Measurements from ENCODE around the gene SMLR1. TPM values are rescaled to one million over a fixed set of nuclear protein-coding genes. Genes with fewer than 3 reads are reported as not detected.
A peak's percentile ranks its signal among the peaks of the same experiment; 100 is the strongest.

The SMLR1 gene
- total and polyA plus RNA-seq, 7 donors: not detected

DNA sequence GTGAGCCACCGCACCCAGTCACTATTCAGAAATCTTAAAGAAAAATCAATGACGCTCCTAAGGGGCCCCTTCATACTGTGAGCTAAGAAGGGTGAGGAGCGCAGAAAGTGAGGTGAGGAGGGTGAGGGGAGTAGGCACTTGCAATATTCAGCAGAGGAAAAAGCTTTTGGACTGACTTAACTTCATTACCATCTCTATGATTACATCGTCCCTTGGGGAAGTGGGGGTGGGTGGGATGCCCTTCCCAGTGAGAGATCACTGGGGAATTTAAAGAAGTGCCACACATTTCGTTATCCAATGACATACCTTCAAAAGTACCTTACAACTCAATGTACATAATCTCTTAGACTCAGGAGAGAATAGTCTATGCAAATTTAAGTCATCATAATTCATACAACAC lies 46.5 kb downstream of the SMLR1 start:
- intact Hi-C loops (cut with DNase I): loop anchor here in 1 of 2 donors (5.0 kb wide), 1 partner anchor 551 kb away; no protein-coding TSS in a partner anchor
- Histone ChIP-seq H3K4me3 (no peak overlapping the region), H3K36me3 (ENCODE audit: insufficient read depth in 1 of 2, low read depth in 1 of 2) (peaks cover 0 to 11% of the 10 kb centered on the region in 2 donors), H3K4me1 (no peaks in the 10 kb centered on the region), H3K9me3 (no peaks in the 10 kb centered on the region), H3K27ac (no peak overlapping the region), H3K27me3 (ENCODE audit: insufficient read depth in 3 of 3, low read length in 2 of 3) (no peaks in the 10 kb centered on the region)
- DNase-seq (no peak), ATAC-seq (no peak)
- TF ChIP-seq, protein P1, sequence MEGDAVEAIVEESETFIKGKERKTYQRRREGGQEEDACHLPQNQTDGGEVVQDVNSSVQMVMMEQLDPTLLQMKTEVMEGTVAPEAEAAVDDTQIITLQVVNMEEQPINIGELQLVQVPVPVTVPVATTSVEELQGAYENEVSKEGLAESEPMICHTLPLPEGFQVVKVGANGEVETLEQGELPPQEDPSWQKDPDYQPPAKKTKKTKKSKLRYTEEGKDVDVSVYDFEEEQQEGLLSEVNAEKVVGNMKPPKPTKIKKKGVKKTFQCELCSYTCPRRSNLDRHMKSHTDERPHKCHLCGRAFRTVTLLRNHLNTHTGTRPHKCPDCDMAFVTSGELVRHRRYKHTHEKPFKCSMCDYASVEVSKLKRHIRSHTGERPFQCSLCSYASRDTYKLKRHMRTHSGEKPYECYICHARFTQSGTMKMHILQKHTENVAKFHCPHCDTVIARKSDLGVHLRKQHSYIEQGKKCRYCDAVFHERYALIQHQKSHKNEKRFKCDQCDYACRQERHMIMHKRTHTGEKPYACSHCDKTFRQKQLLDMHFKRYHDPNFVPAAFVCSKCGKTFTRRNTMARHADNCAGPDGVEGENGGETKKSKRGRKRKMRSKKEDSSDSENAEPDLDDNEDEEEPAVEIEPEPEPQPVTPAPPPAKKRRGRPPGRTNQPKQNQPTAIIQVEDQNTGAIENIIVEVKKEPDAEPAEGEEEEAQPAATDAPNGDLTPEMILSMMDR (IDR thresholded peaks at IDR 0.05): no peak
- 92 to 95% (median 93%) methylated on average over 5 of the region's 5 CpGs for WGBS, 3 donors

DNA sequence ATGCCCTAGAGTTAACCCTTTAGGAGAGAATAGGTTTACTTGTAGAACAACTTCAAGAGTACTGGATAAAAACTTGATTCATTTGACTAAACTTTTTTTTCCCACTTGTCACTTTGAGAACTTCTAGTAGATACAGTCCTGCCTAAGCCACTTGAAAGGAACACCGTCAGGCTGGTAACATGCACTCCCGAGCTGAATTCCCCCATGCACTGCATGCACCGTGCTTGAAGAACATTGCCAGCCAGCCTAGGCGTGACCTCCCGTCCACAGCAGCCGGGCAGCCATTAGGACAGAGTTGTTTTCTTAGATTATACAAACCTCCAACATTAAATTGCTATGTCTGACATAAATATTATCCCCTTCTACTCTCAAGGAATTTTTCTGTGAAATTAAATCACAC lies 52.6 kb downstream of the SMLR1 start:
- intact Hi-C loops (cut with DNase I): loop anchor here in 1 of 2 donors (10.0 kb wide), 2 partner anchors 655 to 745 kb away; partner anchors contain the start of gene MED23
- ATAC-seq (no peak), DNase-seq (no peak)
- Histone ChIP-seq H3K9me3 (no peaks in the 10 kb centered on the region), H3K36me3 (ENCODE audit: insufficient read depth in 1 of 2, low read depth in 1 of 2) (peaks cover 0 to 8% of the 10 kb centered on the region in 2 donors), H3K27me3 (ENCODE audit: insufficient read depth in 3 of 3, low read length in 2 of 3) (no peaks in the 10 kb centered on the region), H3K27ac (no peak overlapping the region), H3K4me3 (no peak overlapping the region), H3K4me1 (no peaks in the 10 kb centered on the region)
- TF ChIP-seq, protein P1 (IDR thresholded peaks at IDR 0.05): no peak
- WGBS, 3 donors: 70 to 82% (median 76%) methylated on average over 6 of the region's 6 CpGs

DNA sequence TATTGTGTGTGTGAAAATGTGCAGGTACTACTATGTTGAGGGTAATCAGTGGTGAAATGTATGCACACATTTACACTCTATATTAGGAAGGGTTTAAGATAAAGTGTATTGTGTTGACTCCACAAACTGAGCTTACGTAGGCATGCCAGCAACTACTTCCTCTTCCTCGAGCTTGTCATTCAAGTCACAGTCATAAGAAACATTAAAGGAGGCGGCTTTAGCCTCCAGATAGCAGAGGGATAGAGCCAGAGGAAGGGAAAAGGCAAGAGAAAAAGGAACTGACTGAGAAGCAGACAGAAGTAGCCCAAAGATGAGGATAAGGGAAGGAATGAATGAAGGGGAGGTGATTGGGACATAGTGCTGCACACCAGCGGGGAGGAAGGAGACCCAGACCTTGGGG lies 55.2 kb downstream of the SMLR1 start:
- H3K36me3 ChIP-seq (ENCODE audit: insufficient read depth in 1 of 2, low read depth in 1 of 2): peaks cover 0 to 8% of the 10 kb centered on the region in 2 donors
- H3K4me1 ChIP-seq: no peaks in the 10 kb centered on the region
- TF ChIP-seq, protein P1 (IDR thresholded peaks at IDR 0.05): no peak
- H3K4me3 ChIP-seq: no peak overlapping the region
- WGBS, 3 donors: 78 to 83% (median 80%) methylated on average over 4 of the region's 4 CpGs
- no peak for ATAC-seq
- no peaks in the 10 kb centered on the region for H3K27me3 ChIP-seq (ENCODE audit: insufficient read depth in 3 of 3, low read length in 2 of 3)
- no peaks in the 10 kb centered on the region for H3K9me3 ChIP-seq
- intact Hi-C loops (cut with DNase I): loop anchor here in 1 of 2 donors (10.0 kb wide), 2 partner anchors 652 to 742 kb away; partner anchors contain the start of gene MED23
- no peak for DNase-seq
- no peak overlapping the region for H3K27ac ChIP-seq

DNA sequence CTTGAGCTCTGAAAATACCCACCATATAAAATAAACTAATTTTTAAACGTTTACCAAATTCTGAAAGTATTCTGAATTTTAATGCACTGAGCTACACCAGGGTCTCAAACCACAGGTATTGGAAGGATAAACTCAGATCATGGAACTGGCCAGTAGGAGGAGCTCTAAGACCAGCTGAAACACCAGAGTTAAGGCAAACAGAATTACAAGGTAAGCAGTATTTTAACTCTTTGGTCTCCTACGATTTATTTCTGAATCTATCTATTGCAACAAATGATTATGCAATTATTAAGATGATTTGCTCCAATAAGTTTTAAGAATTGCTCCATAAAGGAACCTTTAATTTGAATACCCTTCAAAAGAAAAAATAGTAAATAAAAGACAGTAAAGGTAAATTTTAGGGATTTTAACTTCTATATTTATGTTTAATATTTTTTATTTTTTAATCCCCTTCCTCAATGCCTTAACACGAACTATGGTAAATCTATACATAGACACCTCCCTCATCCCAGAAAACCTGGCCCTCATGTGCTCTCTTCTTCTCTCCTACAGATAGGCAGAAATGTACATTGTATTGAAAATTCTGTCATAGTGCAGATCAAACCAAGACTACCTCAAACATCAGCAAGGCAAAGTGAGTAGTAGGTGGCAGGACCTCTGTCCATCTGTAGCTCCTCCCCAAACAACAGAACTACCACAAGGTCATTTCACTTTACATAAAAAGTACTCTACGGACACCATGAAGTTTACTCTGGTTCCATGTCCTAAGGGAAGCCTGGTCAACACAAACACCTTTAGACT lies 58.4 kb downstream of the SMLR1 start:
- ATAC-seq (peak; percentile 80 to 94 (median 88)), DNase-seq (peak in 1 of 2 donors; percentile 17)
- 28 to 31% (median 30%) methylated on average over 4 of the region's 4 CpGs for WGBS, 3 donors
- TF ChIP-seq, protein P1 (IDR thresholded peaks at IDR 0.05): peak; percentile 94
- no peaks in the 10 kb centered on the region for H3K4me1 ChIP-seq
- no peak overlapping the region for H3K27ac ChIP-seq
- no peak overlapping the region for H3K4me3 ChIP-seq
- H3K27me3 ChIP-seq (ENCODE audit: insufficient read depth in 3 of 3, low read length in 2 of 3): no peaks in the 10 kb centered on the region
- intact Hi-C loops (cut with DNase I): loop anchor here (1.0 to 10.0 kb wide), 6 partner anchors 231 to 742 kb away; partner anchors contain the start of gene MED23 (in 2 of the 2)
- H3K9me3 ChIP-seq: no peaks in the 10 kb centered on the region
- peaks cover 0 to 8% of the 10 kb centered on the region in 2 donors for H3K36me3 ChIP-seq (ENCODE audit: insufficient read depth in 1 of 2, low read depth in 1 of 2)

Other genes starting within 250 kb of the SMLR1 start
- gene EPB41L2, start 235.8 kb downstream of the SMLR1 start, total RNA-seq: 10 to 100 TPM; 22.7 to 75.7 (median 33.8) TPM
- gene EPB41L2, start 235.8 kb downstream of the SMLR1 start, polyA plus RNA-seq: 10 to 100 TPM in 2 of 3 donors, 1 to 10 TPM in 1; 8.5 to 13.6 (median 10.1) TPM

All from psoas muscle (tissue), 8 donors.